GM23338 (cell line): ENCODE data around the gene SCGB1C2.

Source experiments
- CREB1 ChIP-seq: fragments of 250-450 bp; sonication (Bioruptor Pico); IDR thresholded peaks from 2 replicates; pipeline ENCODE4 v1.5.0; 2020; ENCODE audit warnings: low read depth, mild to moderate bottlenecking, moderate library complexity
- CTCF ChIP-seq, 2 experiments: fragments of 200-600 bp in 1 of 2; sonication (generic) in 1 of 2; conservative IDR thresholded peaks; 2 replicates each; pipeline versions ENCODE4 v1.5.1 to v1.6.1; 2016 to 2017; ENCODE audit warnings: antibody characterized with exemption in 2 of 2, low read depth in 2 of 2, mild to moderate bottlenecking in 2 of 2, moderate library complexity in 1 of 2
- ETS1 ChIP-seq: IDR thresholded peaks from 2 replicates; pipeline ENCODE4 v1.6.1; 2016; ENCODE audit warnings: antibody characterized with exemption
- EZH2 ChIP-seq: fragments of 200-600 bp; sonication (generic); IDR thresholded peaks from one replicate; pipeline ENCODE4 v1.8.0; 2017; ENCODE audit warnings: antibody characterized with exemption, mild to moderate bottlenecking, low read depth; ENCODE audit not compliant: unreplicated experiment
- EZH2phosphoT487 ChIP-seq: fragments of 200-600 bp; sonication (generic); IDR thresholded peaks from one replicate; pipeline ENCODE4 v1.8.1; 2018; ENCODE audit warnings: antibody characterized with exemption; ENCODE audit not compliant: unreplicated experiment
- JUNB ChIP-seq: IDR thresholded peaks from one replicate; pipeline ENCODE4 v1.6.1; 2016; ENCODE audit warnings: antibody characterized with exemption; ENCODE audit not compliant: unreplicated experiment
- NANOG ChIP-seq: IDR thresholded peaks from 2 replicates; pipeline ENCODE4 v1.6.1; 2016; ENCODE audit warnings: antibody characterized with exemption, borderline replicate concordance
- POLR2AphosphoS5 ChIP-seq: IDR thresholded peaks from 2 replicates; pipeline ENCODE4 v1.6.1; 2016; ENCODE audit warnings: antibody characterized with exemption, low read depth
- REST ChIP-seq: IDR thresholded peaks from one replicate; pipeline ENCODE4 v1.6.1; 2018; ENCODE audit warnings: antibody characterized with exemption; ENCODE audit not compliant: unreplicated experiment
- ZNF114 ChIP-seq: fragments of 250-450 bp; sonication (Bioruptor Pico); IDR thresholded peaks from 2 replicates; pipeline ENCODE4 v1.5.0; 2020; ENCODE audit warnings: mild to moderate bottlenecking, moderate library complexity
- ZNF331 ChIP-seq: fragments of 250-450 bp; sonication (Bioruptor Pico); IDR thresholded peaks from 2 replicates; pipeline ENCODE4 v1.5.0; 2020; ENCODE audit warnings: low read depth, mild to moderate bottlenecking, moderate library complexity
- ZNF462 ChIP-seq: fragments of 250-450 bp; sonication (Bioruptor Pico); IDR thresholded peaks from 2 replicates; pipeline ENCODE4 v1.5.0; 2020; ENCODE audit warnings: mild to moderate bottlenecking, moderate library complexity

- TF ChIP-seq POLR2AphosphoS5, result no peak
- TF ChIP-seq CTCF (conservative IDR thresholded peaks at IDR 0.05; ENCODE audit: low read depth in 2 of 2), result no peak
- no peak for TF ChIP-seq ETS1
- no peak for TF ChIP-seq JUNB
- TF ChIP-seq EZH2phosphoT487, result no peak
- no peak for TF ChIP-seq NANOG
- no peak for TF ChIP-seq REST
- no peak for TF ChIP-seq EZH2
- no peak for TF ChIP-seq ZNF331 (CRISPR knock-in tag)
- TF ChIP-seq CREB1 (CRISPR knock-in tag), result no peak
- TF ChIP-seq ZNF462, result no peak
- no peak for TF ChIP-seq ZNF114 (CRISPR knock-in tag)
Measured at GRCh38 chr17:171871-172270, 34.5 kb downstream of the SCGB1C2 start.
